HEK293 (cell line): ENCODE data around the gene AASDH.

Experiments used
- GLI2 ChIP-seq: fragments of 450-650 bp; formaldehyde crosslinking; IDR thresholded peaks from 2 replicates; pipeline ENCODE4; 2017; ENCODE audit warnings: missing biosample characterization, missing genetic modification characterization, low read depth, borderline replicate concordance
- GLIS2 ChIP-seq: fragments of 450-650 bp; formaldehyde crosslinking; IDR thresholded peaks from 2 replicates; pipeline ENCODE4 v1.5.1; 2016; ENCODE audit warnings: missing biosample characterization, missing genetic modification characterization
- KLF17 ChIP-seq: fragments of 450-650 bp; formaldehyde crosslinking; IDR thresholded peaks from 2 replicates; pipeline ENCODE4 v1.5.1; 2016; ENCODE audit warnings: missing biosample characterization, missing genetic modification characterization
- MZF1 ChIP-seq: fragments of 450-650 bp; formaldehyde crosslinking; IDR thresholded peaks from 2 replicates; pipeline ENCODE4 v1.5.1; 2017; ENCODE audit warnings: missing biosample characterization, missing genetic modification characterization, borderline replicate concordance
- RBAK ChIP-seq: fragments of 450-650 bp; formaldehyde crosslinking; IDR thresholded peaks from 2 replicates; pipeline ENCODE4 v1.5.1; 2016; ENCODE audit warnings: missing biosample characterization, missing genetic modification characterization
- TRIM28 ChIP-seq: IDR thresholded peaks from 2 replicates; pipeline ENCODE4 v1.6.1; 2011; ENCODE audit warnings: low read length, control low read depth, borderline replicate concordance
- ZBTB1 ChIP-seq: fragments of 450-650 bp; formaldehyde crosslinking; IDR thresholded peaks from 2 replicates; pipeline ENCODE4 v1.5.1; 2016; ENCODE audit warnings: missing biosample characterization, missing genetic modification characterization
- ZBTB10 ChIP-seq: fragments of 450-650 bp; formaldehyde crosslinking; IDR thresholded peaks from 2 replicates; pipeline ENCODE4 v1.5.1; 2016; ENCODE audit warnings: missing biosample characterization, missing genetic modification characterization
- ZBTB21 ChIP-seq: fragments of 450-650 bp; formaldehyde crosslinking; IDR thresholded peaks from 2 replicates; pipeline ENCODE4 v1.5.1; 2017; ENCODE audit warnings: missing biosample characterization, missing genetic modification characterization
- ZEB2 ChIP-seq: fragments of 450-650 bp; formaldehyde crosslinking; IDR thresholded peaks from 2 replicates; pipeline ENCODE4 v1.5.1; 2016; ENCODE audit warnings: missing biosample characterization, missing genetic modification characterization
- ZNF132 ChIP-seq: fragments of 450-650 bp; formaldehyde crosslinking; IDR thresholded peaks from 2 replicates; pipeline ENCODE4 v1.5.1; 2017; ENCODE audit warnings: missing biosample characterization, missing genetic modification characterization, borderline replicate concordance
- ZNF140 ChIP-seq: fragments of 450-650 bp; formaldehyde crosslinking; IDR thresholded peaks from 2 replicates; pipeline ENCODE4 v1.5.1; 2016; ENCODE audit warnings: missing biosample characterization, missing genetic modification characterization
- ZNF16 ChIP-seq: fragments of 450-650 bp; formaldehyde crosslinking; IDR thresholded peaks from 2 replicates; pipeline ENCODE4 v1.5.1; 2016; ENCODE audit warnings: low read depth, missing biosample characterization, missing genetic modification characterization
- ZNF174 ChIP-seq: fragments of 450-650 bp; formaldehyde crosslinking; IDR thresholded peaks from 2 replicates; pipeline ENCODE4 v1.5.0; 2017; ENCODE audit warnings: missing biosample characterization, mild to moderate bottlenecking, missing genetic modification characterization
- ZNF19 ChIP-seq: fragments of 450-650 bp; formaldehyde crosslinking; IDR thresholded peaks from 2 replicates; pipeline ENCODE4; 2016; ENCODE audit warnings: missing biosample characterization, missing genetic modification characterization, low read depth
- ZNF23 ChIP-seq: fragments of 450-650 bp; formaldehyde crosslinking; IDR thresholded peaks from 2 replicates; pipeline ENCODE4 v1.5.1; 2016; ENCODE audit warnings: missing biosample characterization, missing genetic modification characterization, borderline replicate concordance
- ZNF239 ChIP-seq: fragments of 450-650 bp; formaldehyde crosslinking; IDR thresholded peaks from 2 replicates; pipeline ENCODE4 v1.5.1; 2016; ENCODE audit warnings: missing biosample characterization, missing genetic modification characterization
- ZNF24 ChIP-seq: fragments of 450-650 bp; formaldehyde crosslinking; IDR thresholded peaks from 2 replicates; pipeline ENCODE4 v1.5.1; 2016; ENCODE audit warnings: missing biosample characterization, missing genetic modification characterization
- ZNF341 ChIP-seq: fragments of 450-650 bp; formaldehyde crosslinking; IDR thresholded peaks from 2 replicates; pipeline ENCODE4; 2016; ENCODE audit warnings: low read depth, missing biosample characterization, missing genetic modification characterization
- ZNF350 ChIP-seq: fragments of 450-650 bp; formaldehyde crosslinking; IDR thresholded peaks from 2 replicates; pipeline ENCODE4 v1.5.0; 2017; ENCODE audit warnings: missing biosample characterization, mild to moderate bottlenecking, missing genetic modification characterization
- ZNF394 ChIP-seq: fragments of 450-650 bp; formaldehyde crosslinking; IDR thresholded peaks from 2 replicates; pipeline ENCODE4 v1.5.1; 2016; ENCODE audit warnings: missing biosample characterization, missing genetic modification characterization, mild to moderate bottlenecking, moderate library complexity, borderline replicate concordance
- ZNF404 ChIP-seq: fragments of 450-650 bp; formaldehyde crosslinking; IDR thresholded peaks from 2 replicates; pipeline ENCODE4 v1.5.1; 2017; ENCODE audit warnings: missing biosample characterization, missing genetic modification characterization
- ZNF416 ChIP-seq: fragments of 450-650 bp; formaldehyde crosslinking; IDR thresholded peaks from 2 replicates; pipeline ENCODE4 v1.5.1; 2016; ENCODE audit warnings: missing biosample characterization, missing genetic modification characterization
- ZNF426 ChIP-seq: fragments of 450-650 bp; formaldehyde crosslinking; IDR thresholded peaks from 2 replicates; pipeline ENCODE4 v1.5.1; 2017; ENCODE audit warnings: missing biosample characterization, missing genetic modification characterization, mild to moderate bottlenecking, inconsistent platforms, moderate library complexity
- ZNF501 ChIP-seq: fragments of 450-650 bp; formaldehyde crosslinking; IDR thresholded peaks from 2 replicates; pipeline ENCODE4 v1.5.1; 2016; ENCODE audit warnings: missing biosample characterization, missing genetic modification characterization
- ZNF521 ChIP-seq: fragments of 450-650 bp; formaldehyde crosslinking; IDR thresholded peaks from 2 replicates; pipeline ENCODE4 v1.5.1; 2017; ENCODE audit warnings: missing biosample characterization, mild to moderate bottlenecking, missing genetic modification characterization
- ZNF658 ChIP-seq: fragments of 450-650 bp; formaldehyde crosslinking; IDR thresholded peaks from 2 replicates; pipeline ENCODE4; 2016; ENCODE audit warnings: missing biosample characterization, missing genetic modification characterization
- ZNF660 ChIP-seq: fragments of 450-650 bp; IDR thresholded peaks from 2 replicates; pipeline ENCODE4 v1.5.1; 2018; ENCODE audit warnings: missing biosample characterization, mild to moderate bottlenecking, missing genetic modification characterization
- ZNF664 ChIP-seq: fragments of 450-650 bp; formaldehyde crosslinking; IDR thresholded peaks from 2 replicates; pipeline ENCODE4 v1.5.1; 2016; ENCODE audit warnings: missing biosample characterization, missing genetic modification characterization
- ZNF768 ChIP-seq: fragments of 450-650 bp; formaldehyde crosslinking; IDR thresholded peaks from 2 replicates; pipeline ENCODE4 v1.5.1; 2018; ENCODE audit warnings: missing biosample characterization, mild to moderate bottlenecking, missing genetic modification characterization
- ZSCAN30 ChIP-seq: fragments of 450-650 bp; IDR thresholded peaks from 2 replicates; pipeline ENCODE4 v1.5.1; 2018; ENCODE audit warnings: missing biosample characterization, mild to moderate bottlenecking, missing genetic modification characterization, moderate library complexity
- TF ChIP-seq, protein P1 (sequence below): fragments of 450-650 bp; formaldehyde crosslinking; IDR thresholded peaks from 2 replicates; pipeline ENCODE4 v1.5.1; 2017; ENCODE audit warnings: missing biosample characterization, mild to moderate bottlenecking, missing genetic modification characterization, moderate library complexity
- TF ChIP-seq, protein P2 (sequence below): fragments of 450-650 bp; formaldehyde crosslinking; IDR thresholded peaks from 2 replicates; pipeline ENCODE4 v1.5.1; 2016; ENCODE audit warnings: missing biosample characterization, missing genetic modification characterization

Gene AASDH

GRCh38 chr4:56387023-56388001 lies at the start of gene AASDH (continued):
- TF ChIP-seq ZNF521 (no peak), ZNF658 (tag by site-specific recombination) (no peak), TRIM28 (peak; percentile 89), KLF17 (peak; percentile 43), ZNF132 (tag by site-specific recombination) (no peak), ZNF501 (peak; percentile 83), ZEB2 (peak; percentile 51; the same call in 1 of the 2 replicates), ZNF394 (tag by site-specific recombination) (peak; percentile 97), ZNF239 (tag by site-specific recombination) (no peak), ZNF426 (tag by site-specific recombination) (no peak), RBAK (tag by site-specific recombination) (no peak), ZBTB10 (tag by site-specific recombination) (peak; percentile 55; the same call in 1 of the 2 replicates), ZNF350 (tag by site-specific recombination) (no peak), ZNF768 (tag by site-specific recombination) (no peak), ZNF174 (tag by site-specific recombination) (no peak), GLI2 (tag by site-specific recombination) (no peak), ZBTB21 (tag by site-specific recombination) (peak; percentile 60), MZF1 (tag by site-specific recombination) (no peak), ZNF140 (tag by site-specific recombination) (no peak), ZNF416 (no peak), ZNF404 (no peak), ZBTB1 (no peak), ZNF664 (no peak), GLIS2 (no peak; the same call in 1 of the 2 replicates), ZNF24 (tag by site-specific recombination) (peak; percentile 65; the same call in 1 of the 2 replicates), ZNF341 (tag by site-specific recombination) (peak; percentile 34; the same call in 1 of the 2 replicates), ZSCAN30 (tag by site-specific recombination) (no peak), ZNF23 (tag by site-specific recombination) (no peak), ZNF19 (tag by site-specific recombination) (no peak), ZNF16 (tag by site-specific recombination) (no peak), ZNF660 (tag by site-specific recombination) (0 out of 2 replicates have a peak, but pooled peaks have one; percentile 61)
- TF ChIP-seq, protein P1, sequence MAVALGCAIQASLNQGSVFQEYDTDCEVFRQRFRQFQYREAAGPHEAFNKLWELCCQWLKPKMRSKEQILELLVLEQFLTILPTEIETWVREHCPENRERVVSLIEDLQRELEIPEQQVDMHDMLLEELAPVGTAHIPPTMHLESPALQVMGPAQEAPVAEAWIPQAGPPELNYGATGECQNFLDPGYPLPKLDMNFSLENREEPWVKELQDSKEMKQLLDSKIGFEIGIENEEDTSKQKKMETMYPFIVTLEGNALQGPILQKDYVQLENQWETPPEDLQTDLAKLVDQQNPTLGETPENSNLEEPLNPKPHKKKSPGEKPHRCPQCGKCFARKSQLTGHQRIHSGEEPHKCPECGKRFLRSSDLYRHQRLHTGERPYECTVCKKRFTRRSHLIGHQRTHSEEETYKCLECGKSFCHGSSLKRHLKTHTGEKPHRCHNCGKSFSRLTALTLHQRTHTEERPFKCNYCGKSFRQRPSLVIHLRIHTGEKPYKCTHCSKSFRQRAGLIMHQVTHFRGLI (tag by site-specific recombination), result no peak; the same call in 1 of the 2 replicates
- TF ChIP-seq, protein P2, sequence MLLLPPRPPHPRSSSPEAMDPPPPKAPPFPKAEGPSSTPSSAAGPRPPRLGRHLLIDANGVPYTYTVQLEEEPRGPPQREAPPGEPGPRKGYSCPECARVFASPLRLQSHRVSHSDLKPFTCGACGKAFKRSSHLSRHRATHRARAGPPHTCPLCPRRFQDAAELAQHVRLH (tag by site-specific recombination), result peak; percentile 56; the same call in 1 of the 2 replicates
